Osteoblast (primary cell): ENCODE results near the gene SPIRE1. TPM values are rescaled to one million over a fixed set of nuclear protein-coding genes. Genes with fewer than 3 reads are reported as not detected.

Experiments used
- DNase-seq: peaks from one replicate; pipeline ENCODE4 v3.0.0; 2011; ENCODE audit warnings: low spot score, mixed read lengths; ENCODE audit not compliant: insufficient read length; ENCODE audit errors: missing footprints
- H2AFZ ChIP-seq: 2 replicates; pipeline ENCODE4 v1.6.0; 2011; ENCODE audit warnings: mild to moderate bottlenecking, low read length
- H3K27ac ChIP-seq: 2 replicates; pipeline ENCODE4 v1.5.1; 2011; ENCODE audit warnings: mild to moderate bottlenecking, low read depth, low read length, moderate library complexity
- H3K27me3 ChIP-seq: 2 replicates; pipeline ENCODE4 v1.6.0; 2012; ENCODE audit warnings: mild to moderate bottlenecking, control low read depth, inconsistent platforms, low read length, moderate library complexity; ENCODE audit not compliant: insufficient read depth
- H3K36me3 ChIP-seq: 2 replicates; pipeline ENCODE4 v1.5.1; 2011; ENCODE audit warnings: mild to moderate bottlenecking, low read length, control low read depth, moderate library complexity; ENCODE audit not compliant: insufficient read depth
- H3K4me1 ChIP-seq: 2 replicates; pipeline ENCODE4 v1.5.1; 2011; ENCODE audit warnings: mild to moderate bottlenecking, low read length, control low read depth, moderate library complexity; ENCODE audit not compliant: insufficient read depth
- H3K4me2 ChIP-seq: 2 replicates; pipeline ENCODE4 v1.6.0; 2011; ENCODE audit warnings: mild to moderate bottlenecking, low read length; ENCODE audit not compliant: insufficient read depth
- H3K4me3 ChIP-seq: fragments of 200-600 bp; sonication (generic); 3 replicates; pipeline ENCODE4 v1.5.1; 2012; ENCODE audit warnings: mild to moderate bottlenecking, low read length, inconsistent platforms; ENCODE audit not compliant: insufficient read depth
- H3K79me2 ChIP-seq: 2 replicates; pipeline ENCODE4 v1.6.0; 2012; ENCODE audit warnings: mild to moderate bottlenecking, low read length, control low read depth, inconsistent platforms; ENCODE audit not compliant: insufficient read depth
- H3K9me3 ChIP-seq: 2 replicates; pipeline ENCODE4 v1.5.1; 2011; ENCODE audit warnings: low read depth, low read length, control low read depth
- H4K20me1 ChIP-seq: 2 replicates; pipeline ENCODE4 v1.6.0; 2012; ENCODE audit warnings: mild to moderate bottlenecking, low read length, control low read depth; ENCODE audit not compliant: insufficient read depth
- small RNA-seq: library from RNA; depleted of rRNA; stranded (forward); fragments of <200 nt; gene quantifications from one replicate; pipeline ENCODE3, GENCODE V24; 2012
- total RNA-seq: library from RNA; depleted of rRNA; stranded (reverse); fragments of >200 nt; gene quantifications from 2 replicates; pipeline ENCODE4 v1.2.3, GENCODE V29; 2012
- TF ChIP-seq, protein P1 (sequence below): IDR thresholded peaks from 2 replicates; pipeline ENCODE4 v1.5.1; 2011; ENCODE audit warnings: mild to moderate bottlenecking, low read depth, low read length, moderate library complexity; ENCODE audit errors: extremely low read depth

Gene SPIRE1
- total RNA-seq, 1 donor, result 64.4 TPM

DNA sequence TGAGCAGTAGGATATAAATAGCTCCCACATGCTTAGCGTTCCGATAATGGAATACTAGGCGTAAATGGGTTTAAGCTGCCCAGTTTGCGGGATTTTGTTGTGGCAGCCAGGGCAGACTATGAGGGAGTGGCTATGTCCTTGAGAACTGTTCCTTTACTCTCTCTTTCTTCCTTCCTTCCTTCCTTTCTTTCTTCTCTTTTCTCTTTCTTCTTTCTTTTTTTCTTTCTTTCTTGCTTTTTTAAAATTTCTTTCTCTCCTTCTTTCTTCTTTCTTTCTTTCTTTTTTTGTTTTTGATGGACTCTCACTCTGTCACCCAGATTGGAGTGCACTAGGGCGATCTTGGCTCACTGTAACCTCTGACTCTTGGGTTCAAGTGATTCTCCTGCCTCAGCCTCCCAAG, 259.3 kb downstream of the SPIRE1 start:
- Histone ChIP-seq H3K27ac (no peak overlapping the region), H3K4me1 (peaks cover 13% of the 10 kb centered on the region), H3K27me3 (no peaks in the 10 kb centered on the region), H4K20me1 (no peaks in the 10 kb centered on the region), H2AFZ (no peak overlapping the region), H3K9me3 (no peaks in the 10 kb centered on the region), H3K36me3 (no peaks in the 10 kb centered on the region), H3K79me2 (no peaks in the 10 kb centered on the region), H3K4me3 (no peak overlapping the region), H3K4me2 (no peak overlapping the region)
- no peak for DNase-seq
- TF ChIP-seq, protein P1, sequence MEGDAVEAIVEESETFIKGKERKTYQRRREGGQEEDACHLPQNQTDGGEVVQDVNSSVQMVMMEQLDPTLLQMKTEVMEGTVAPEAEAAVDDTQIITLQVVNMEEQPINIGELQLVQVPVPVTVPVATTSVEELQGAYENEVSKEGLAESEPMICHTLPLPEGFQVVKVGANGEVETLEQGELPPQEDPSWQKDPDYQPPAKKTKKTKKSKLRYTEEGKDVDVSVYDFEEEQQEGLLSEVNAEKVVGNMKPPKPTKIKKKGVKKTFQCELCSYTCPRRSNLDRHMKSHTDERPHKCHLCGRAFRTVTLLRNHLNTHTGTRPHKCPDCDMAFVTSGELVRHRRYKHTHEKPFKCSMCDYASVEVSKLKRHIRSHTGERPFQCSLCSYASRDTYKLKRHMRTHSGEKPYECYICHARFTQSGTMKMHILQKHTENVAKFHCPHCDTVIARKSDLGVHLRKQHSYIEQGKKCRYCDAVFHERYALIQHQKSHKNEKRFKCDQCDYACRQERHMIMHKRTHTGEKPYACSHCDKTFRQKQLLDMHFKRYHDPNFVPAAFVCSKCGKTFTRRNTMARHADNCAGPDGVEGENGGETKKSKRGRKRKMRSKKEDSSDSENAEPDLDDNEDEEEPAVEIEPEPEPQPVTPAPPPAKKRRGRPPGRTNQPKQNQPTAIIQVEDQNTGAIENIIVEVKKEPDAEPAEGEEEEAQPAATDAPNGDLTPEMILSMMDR, result no peak

DNA sequence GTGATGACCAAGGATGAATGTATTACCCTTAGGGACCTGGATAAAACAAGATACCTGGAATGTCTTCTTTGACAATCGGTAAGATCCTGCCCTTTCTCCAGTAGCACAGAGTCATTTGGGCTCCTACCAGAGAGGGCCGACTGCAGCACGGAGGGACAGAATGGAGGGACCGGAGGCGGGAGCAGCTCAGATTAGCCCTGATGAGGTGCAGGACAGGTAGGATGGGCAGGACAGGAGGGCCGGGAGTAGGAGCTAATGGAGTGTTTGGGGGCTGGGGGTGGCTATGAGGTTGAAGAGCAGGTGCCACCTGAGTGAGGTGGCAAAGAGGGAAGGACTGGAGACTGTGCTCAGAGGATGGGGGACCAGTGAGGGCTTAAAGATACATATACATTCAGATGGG, 260.1 kb downstream of the SPIRE1 start:
- H3K4me3 ChIP-seq, result no peak overlapping the region
- no peaks in the 10 kb centered on the region for H3K27me3 ChIP-seq
- H4K20me1 ChIP-seq, result no peaks in the 10 kb centered on the region
- no peak for DNase-seq
- no peak overlapping the region for H3K27ac ChIP-seq
- no peaks in the 10 kb centered on the region for H3K9me3 ChIP-seq
- H3K4me1 ChIP-seq, result peaks cover 6% of the 10 kb centered on the region
- H3K4me2 ChIP-seq, result no peak overlapping the region
- H3K36me3 ChIP-seq, result no peaks in the 10 kb centered on the region
- no peak overlapping the region for H2AFZ ChIP-seq
- no peaks in the 10 kb centered on the region for H3K79me2 ChIP-seq
- TF ChIP-seq, protein P1, result no peak

DNA sequence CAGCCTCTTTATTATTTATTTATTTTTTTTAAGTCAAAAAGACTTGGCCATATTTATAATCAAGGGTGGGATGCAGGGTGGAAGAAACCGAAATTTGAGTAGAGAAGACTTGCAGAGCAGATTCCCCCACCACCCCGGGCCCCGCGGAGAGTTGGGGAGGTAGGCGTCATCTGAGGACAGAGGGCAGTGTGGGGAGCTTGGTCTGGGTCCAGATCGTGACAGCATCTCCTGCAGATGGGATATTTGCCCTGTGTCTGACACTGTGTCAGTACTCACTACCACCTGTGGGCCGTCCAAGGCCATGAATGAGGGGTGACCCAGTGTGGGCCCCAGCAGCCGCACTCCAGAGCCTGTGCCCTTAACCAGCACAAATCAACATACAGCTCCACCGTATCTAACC, 260.7 kb downstream of the SPIRE1 start:
- H3K4me2 ChIP-seq, result no peak overlapping the region
- DNase-seq, result no peak
- TF ChIP-seq, protein P1, result no peak
- no peaks in the 10 kb centered on the region for H3K27me3 ChIP-seq
- no peak overlapping the region for H2AFZ ChIP-seq
- H3K27ac ChIP-seq, result no peak overlapping the region
- H3K36me3 ChIP-seq, result no peaks in the 10 kb centered on the region
- no peaks in the 10 kb centered on the region for H3K79me2 ChIP-seq
- H3K4me3 ChIP-seq, result no peak overlapping the region
- H3K9me3 ChIP-seq, result no peaks in the 10 kb centered on the region
- peaks cover 6% of the 10 kb centered on the region for H3K4me1 ChIP-seq
- no peaks in the 10 kb centered on the region for H4K20me1 ChIP-seq

Small RNAs within 50 kb of the gene (small RNA-seq; reads per million reads assigned to genes)
- gene RNU7-129P, result not detected

Other genes starting within 250 kb of the SPIRE1 start
- 9.7 and 10.1 TPM in 2 replicates for gene CEP76, start 44.6 kb upstream of the SPIRE1 start, total RNA-seq
- gene PSMG2, start 44.9 kb upstream of the SPIRE1 start, total RNA-seq, result 94.5 and 114 TPM in 2 replicates
- 34.2 and 37.6 TPM in 2 replicates for gene PTPN2, start 226.1 kb upstream of the SPIRE1 start, total RNA-seq